ENCODE measurements around the gene NMT2. TPM values are rescaled to one million over a fixed set of nuclear protein-coding genes. Genes with fewer than 3 reads are reported as not detected.

NMT2 gene
- total RNA-seq, 1 donor from 2014 or later = 62.0 TPM

GRCh38 chr10:15106352-15107013 lies 62.0 kb downstream of the NMT2 start:
- no peak for FAIRE-seq
- peak in 1 of 2 donors; percentile 53 for DNase-seq (ENCODE audit: low spot score in 2 of 2)

- DNase-seq (ENCODE audit: low spot score in 2 of 2) (no peak), FAIRE-seq (no peak)
Measured at GRCh38 chr10:15103513-15103912, 65.0 kb downstream of the NMT2 start.

- no peak for DNase-seq (ENCODE audit: low spot score in 2 of 2)
- FAIRE-seq = no peak
Measured at GRCh38 chr10:15099886-15100285, 68.6 kb downstream of the NMT2 start.

GRCh38 chr10:15097011-15097812 lies 71.3 kb downstream of the NMT2 start, which contains the start of gene RPP38:
TSS of gene RPP38 (plus strand) at chr10:15097355. CDS start at chr10:15103315, 5,960 bp downstream.
- peak; percentile 97 to 98 for DNase-seq (ENCODE audit: low spot score in 2 of 2)
- FAIRE-seq = no peak

GRCh38 chr10:15096661-15097010 lies 71.9 kb downstream of the NMT2 start:
- FAIRE-seq = no peak
- no peak for DNase-seq (ENCODE audit: low spot score in 2 of 2)

GRCh38 chr10:15092855-15093408 lies 75.6 kb downstream of the NMT2 start:
- DNase-seq (ENCODE audit: low spot score in 2 of 2) (no peak), FAIRE-seq (no peak)

- FAIRE-seq (no peak), DNase-seq (ENCODE audit: low spot score in 2 of 2) (no peak)
Measured at GRCh38 chr10:15091418-15091817, 77.1 kb downstream of the NMT2 start.

- DNase-seq (ENCODE audit: low spot score in 2 of 2) = peak; percentile 80 to 93
- FAIRE-seq = no peak
Measured at GRCh38 chr10:15088428-15089261, 79.8 kb downstream of the NMT2 start, which contains the start of gene ACBD7. TSS of gene ACBD7 (minus strand) at chr10:15088776. CDS start at chr10:15088728, 48 bp downstream.

- DNase-seq (ENCODE audit: low spot score in 2 of 2) = no peak
- FAIRE-seq = no peak
Measured at GRCh38 chr10:15084502-15084922, 84.0 kb downstream of the NMT2 start.

- no peak for DNase-seq (ENCODE audit: low spot score in 2 of 2)
- no peak for FAIRE-seq
Measured at GRCh38 chr10:15083674-15084501, 84.6 kb downstream of the NMT2 start.

- FAIRE-seq (no peak), DNase-seq (ENCODE audit: low spot score in 2 of 2) (no peak)
Measured at GRCh38 chr10:15075421-15075820, 93.1 kb downstream of the NMT2 start.

- no peak for FAIRE-seq
- DNase-seq (ENCODE audit: low spot score in 2 of 2) = no peak
Measured at GRCh38 chr10:15072358-15072757, 96.1 kb downstream of the NMT2 start.

GRCh38 chr10:15069230-15069629 lies 99.3 kb downstream of the NMT2 start:
- DNase-seq (ENCODE audit: low spot score in 2 of 2) = no peak
- FAIRE-seq = no peak

- no peak for DNase-seq (ENCODE audit: low spot score in 2 of 2)
- no peak for FAIRE-seq
Measured at GRCh38 chr10:15068802-15069201, 99.7 kb downstream of the NMT2 start.

GRCh38 chr10:15067154-15067553 lies 101.3 kb downstream of the NMT2 start:
- FAIRE-seq (no peak), DNase-seq (ENCODE audit: low spot score in 2 of 2) (no peak)

GRCh38 chr10:15060638-15061037 lies 107.9 kb downstream of the NMT2 start:
- FAIRE-seq = no peak

GRCh38 chr10:15059914-15060313 lies 108.6 kb downstream of the NMT2 start:
- DNase-seq (ENCODE audit: low spot score in 2 of 2) = no peak
- FAIRE-seq = no peak

More at GRCh38 chr10:15060638-15061037, 107.9 kb downstream of the NMT2 start:
- DNase-seq (ENCODE audit: low spot score in 2 of 2) = no peak

- no peak for FAIRE-seq
Measured at GRCh38 chr10:15058689-15059088, 109.8 kb downstream of the NMT2 start.

More at GRCh38 chr10:15058689-15059088, 109.8 kb downstream of the NMT2 start:
- DNase-seq (ENCODE audit: low spot score in 2 of 2) = no peak

Measured in frontal cortex (tissue), 4 donors.